GM12878 (cell line): Measurements from ENCODE around the gene PKP4. TPM values are rescaled to one million over a fixed set of nuclear protein-coding genes. Genes with fewer than 3 reads are reported as not detected.

Experiments
- ATAC-seq: fragments of 200-7000 bp; cut with Tn5 transposase; 3 replicates; pipeline ENCODE4 v1.9.1; 2020; ENCODE audit warnings: mild to moderate bottlenecking, moderate library complexity
- BruUV-seq: library from RNA; stranded (reverse); fragments of 400-500 nt; replicated peaks from 2 replicates; lab custom pipeline; 2021; lab: Mats Ljungman, UMichigan
- CTCF ChIA-PET: fragments of 300-600 bp; sonication (Branson Sonifier 250); formaldehyde crosslinking; extraction: SDS; loops from one replicate; lab custom pipeline; 2021; ENCODE audit warnings: inconsistent platforms; lab: Yijun Ruan, JAX
- POLR2A ChIA-PET: fragments of 350-600 bp; formaldehyde crosslinking; extraction: SDS; loops from one replicate; lab custom pipeline; 2021; ENCODE audit warnings: inconsistent platforms; lab: Charles Lee
- RAD21 ChIA-PET: fragments of 300-600 bp; sonication (Branson Sonifier 250); formaldehyde crosslinking; loops from one replicate; lab custom pipeline; 2023; ENCODE audit warnings: antibody characterized with exemption; ENCODE audit not compliant: unreplicated experiment; lab: Charles Lee
- SMC1A ChIA-PET: fragments of 300-600 bp; sonication (Branson Sonifier 250); formaldehyde crosslinking; loops from one replicate; lab custom pipeline; 2023; ENCODE audit not compliant: unreplicated experiment, uncharacterized antibody; lab: Charles Lee
- DNase-seq: peaks from one replicate; pipeline ENCODE4 v3.0.0-alpha.2; 2011; ENCODE audit warnings: low read depth, low spot score
- FAIRE-seq: peaks from 3 replicates; lab custom pipeline; 2011; peaks lifted over from hg19 to GRCh38; lab: Jason Lieb, UNC
- H2AFZ ChIP-seq: 2 replicates; pipeline ENCODE4 v1.6.0; 2011; ENCODE audit warnings: low read depth, low read length, control low read depth; ENCODE audit not compliant: control insufficient read depth
- H3K27ac ChIP-seq: 2 replicates; pipeline ENCODE4 v1.5.1; 2011; ENCODE audit warnings: control low read depth; ENCODE audit not compliant: control insufficient read depth, insufficient read depth
- H3K27me3 ChIP-seq, 2 experiments: replicated peaks in 1 of 2; 2 replicates each; pipeline versions ENCODE4 v1.6.0 to v1.6.1; 2011; ENCODE audit warnings: low read length in 1 of 2; ENCODE audit not compliant: control insufficient read depth in 2 of 2, insufficient read depth in 2 of 2
- H3K36me3 ChIP-seq, 2 experiments: 2 replicates each; pipeline ENCODE4 v1.5.1; 2011; ENCODE audit warnings: low read length in 1 of 2; ENCODE audit not compliant: control insufficient read depth in 2 of 2, insufficient read depth in 2 of 2
- H3K4me1 ChIP-seq: 2 replicates; pipeline ENCODE4 v1.6.1; 2011; ENCODE audit warnings: mild to moderate bottlenecking, low read length, moderate library complexity, mixed read lengths; ENCODE audit not compliant: control insufficient read depth, insufficient read depth
- H3K4me2 ChIP-seq: 2 replicates; pipeline ENCODE4 v1.6.0; 2011; ENCODE audit warnings: control low read depth; ENCODE audit not compliant: control insufficient read depth, insufficient read depth
- H3K4me3 ChIP-seq: fragments of 200-600 bp; sonication (generic); 2 replicates; pipeline ENCODE4 v1.5.1; 2016
- H3K79me2 ChIP-seq: 2 replicates; pipeline ENCODE4 v1.6.0; 2011; ENCODE audit warnings: low read length; ENCODE audit not compliant: control insufficient read depth, insufficient read depth
- H3K9ac ChIP-seq: 2 replicates; pipeline ENCODE4 v1.8.0; 2011; ENCODE audit warnings: low read length, control low read depth, mixed read lengths; ENCODE audit not compliant: control insufficient read depth, insufficient read depth
- H3K9me3 ChIP-seq: replicated peaks from 3 replicates; pipeline ENCODE4 v1.5.1; 2011; ENCODE audit warnings: mild to moderate bottlenecking, low read length; ENCODE audit not compliant: control insufficient read depth, insufficient read depth
- H4K20me1 ChIP-seq: 2 replicates; pipeline ENCODE4 v1.6.0; 2011; ENCODE audit not compliant: control insufficient read depth, insufficient read depth
- CBFB ChIP-seq: IDR thresholded peaks from 2 replicates; pipeline ENCODE4 v1.6.1; 2016; ENCODE audit warnings: antibody characterized with exemption, low read depth
- ESRRA ChIP-seq: IDR thresholded peaks from 2 replicates; pipeline ENCODE4 v1.6.1; 2012; ENCODE audit warnings: mild to moderate bottlenecking, low read length, improper control_type of control experiment
- FOXK2 ChIP-seq: fragments of 450-650 bp; IDR thresholded peaks from 2 replicates; pipeline ENCODE4 v1.6.1; 2017; ENCODE audit warnings: mild to moderate bottlenecking, moderate library complexity
- HDAC6 ChIP-seq: fragments of 200-600 bp; sonication (generic); IDR thresholded peaks from one replicate; pipeline ENCODE4 v1.8.0; 2017; ENCODE audit warnings: antibody characterized with exemption; ENCODE audit not compliant: unreplicated experiment
- HDGF ChIP-seq: fragments of 450-650 bp; IDR thresholded peaks from 2 replicates; pipeline ENCODE4 v1.6.1; 2016; ENCODE audit warnings: antibody characterized with exemption
- KDM1A ChIP-seq: fragments of 200-600 bp; sonication (generic); IDR thresholded peaks from 2 replicates; pipeline ENCODE4 v1.6.1; 2016; ENCODE audit warnings: borderline replicate concordance
- MTA2 ChIP-seq: fragments of 450-650 bp; IDR thresholded peaks from 2 replicates; pipeline ENCODE4 v1.6.1; 2016; ENCODE audit warnings: low read depth, mild to moderate bottlenecking, moderate library complexity
- MTA3 ChIP-seq: IDR thresholded peaks from 2 replicates; pipeline ENCODE4 v1.6.1; 2012; ENCODE audit warnings: low read length, inconsistent platforms, borderline replicate concordance
- NFIC ChIP-seq: IDR thresholded peaks from 2 replicates; pipeline ENCODE4 v1.6.1; 2012; ENCODE audit warnings: low read depth, mild to moderate bottlenecking, inconsistent platforms, low read length, moderate library complexity
- NFYA ChIP-seq: IDR thresholded peaks from 2 replicates; pipeline ENCODE4 v1.6.1; 2011; ENCODE audit warnings: low read depth, mild to moderate bottlenecking, low read length, improper control_type of control experiment, borderline replicate concordance
- NR2C2 ChIP-seq: IDR thresholded peaks from 2 replicates; pipeline ENCODE4 v1.6.1; 2011; ENCODE audit warnings: borderline replicate concordance, low read depth; ENCODE audit not compliant: control insufficient read depth, insufficient read length
- NR2F1 ChIP-seq: fragments of 450-650 bp; conservative IDR thresholded peaks from 2 replicates; pipeline ENCODE4 v1.6.1; 2017; ENCODE audit warnings: mild to moderate bottlenecking
- STAT1 ChIP-seq: fragments of 450-650 bp; conservative IDR thresholded peaks from 2 replicates; pipeline ENCODE4 v1.6.1; 2014; ENCODE audit warnings: antibody characterized with exemption, mild to moderate bottlenecking
- ZNF207 ChIP-seq: fragments of 450-650 bp; IDR thresholded peaks from 2 replicates; pipeline ENCODE4 v1.6.1; 2014; ENCODE audit warnings: antibody characterized with exemption, mild to moderate bottlenecking, borderline replicate concordance
- WGBS: methylation state at CpG from one replicate; pipeline ENCODE4 v1.1.6; 2016; ENCODE audit warnings: low lambda C conversion rate; ENCODE audit not compliant: insufficient replicate concordance, insufficient coverage; ENCODE audit errors: missing lambda C conversion rate; 5-methylcytosine and 5-hydroxymethylcytosine counted together
- in situ Hi-C: fragments of 300-500 bp; cut with MboI; formaldehyde crosslinking; loops from 9 replicates; pipeline ENCODE4 v1.14.3; 2018; ENCODE audit warnings: mixed read lengths
- intact Hi-C: fragments of 100-400 bp; cut with micrococcal nuclease; formaldehyde crosslinking; loops from one replicate; pipeline ENCODE4 v1.14.2; 2022; ENCODE audit not compliant: unreplicated experiment
- polyA plus RNA-seq, 11 experiments: library from polyadenylated mRNA; depleted of rRNA in 4 of 11; unstranded in 6 of 11; stranded (reverse) in 5 of 11; fragments of >200 nt; fragmentation: Nextera tagmentation in 4 of 11; fragmentation: Illumina TruSeq in 1 of 11; extraction: Ambion mirVana in 4 of 11; extraction: Trizol in 1 of 11; gene quantifications; 1 replicate in 1 of 11; 2 replicates in 10 of 11; pipeline versions ENCODE4 v1.2.1 to v1.2.3, GENCODE V29; 2011 to 2016; ENCODE audit warnings: inconsistent platforms in 2 of 11, missing spikeins in 2 of 11, low read depth in 1 of 11
- total RNA-seq, 4 experiments: library from RNA; depleted of rRNA in 3 of 4; stranded (reverse); fragments of >200 nt in 3 of 4; fragmentation: Illumina TruSeq in 1 of 4; extraction: Trizol in 1 of 4; gene quantifications; 2 replicates each; pipeline versions ENCODE4 v1.2.1 to v1.2.3, GENCODE V29; 2013 to 2021
- TF ChIP-seq, protein P1 (sequence below): IDR thresholded peaks from 2 replicates; pipeline ENCODE4 v1.6.1; 2012; ENCODE audit warnings: low read depth, low read length, improper control_type of control experiment
- TF ChIP-seq, protein P2 (sequence below): fragments of 450-650 bp; IDR thresholded peaks from 2 replicates; pipeline ENCODE4 v1.6.1; 2017; ENCODE audit warnings: low read depth, mild to moderate bottlenecking, moderate library complexity

The PKP4 gene
- total and polyA plus RNA-seq, 10 of the 15 experiments (the other 5 are each of a cell fraction or from before 2014, with no cell fraction given): 4.8 to 35.8 (median 17.7) TPM

DNA sequence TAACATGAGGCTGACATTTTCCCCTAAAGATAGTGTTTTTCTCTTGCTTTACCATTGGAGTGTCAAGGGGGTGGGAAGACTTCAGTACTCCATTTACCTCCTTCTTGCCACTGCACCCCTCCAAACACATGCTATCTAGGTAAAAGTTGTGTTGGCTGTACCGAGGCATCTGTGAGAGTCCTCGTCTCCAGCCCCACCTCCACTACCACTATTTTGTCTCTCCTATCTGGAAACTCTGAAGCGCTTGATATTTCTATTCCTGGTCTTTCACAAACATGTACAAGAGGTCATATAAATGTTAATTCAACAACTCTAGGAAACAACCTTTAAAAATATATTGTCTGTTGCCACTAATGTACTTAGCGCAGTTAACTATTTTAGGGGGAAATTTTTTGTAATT, 132.6 kb downstream of the PKP4 start:
- no peak overlapping the region for H3K4me2 ChIP-seq
- H3K27me3 ChIP-seq: no peaks in the 10 kb centered on the region
- no peak for FAIRE-seq
- SMC1A ChIA-PET: interaction anchor here (1.6 kb wide), 1 partner anchor 29 kb away, joined by 4 read pairs; no protein-coding TSS in a partner anchor
- H3K4me1 ChIP-seq: no peaks in the 10 kb centered on the region
- RAD21 ChIA-PET: no interaction called here
- H3K4me3 ChIP-seq: no peak overlapping the region
- TF ChIP-seq MTA2: no peak
- TF ChIP-seq FOXK2: no peak
- TF ChIP-seq MTA3: no peak
- TF ChIP-seq STAT1: no peak
- no peak for TF ChIP-seq NR2F1
- TF ChIP-seq HDAC6: no peak
- no peak for TF ChIP-seq CBFB
- H2AFZ ChIP-seq: no peak overlapping the region
- intact Hi-C loops (no loop called here), in situ Hi-C loops (no loop called here)
- CTCF ChIA-PET: no interaction called here
- POLR2A ChIA-PET: no interaction called here
- H3K9me3 ChIP-seq: no peaks in the 10 kb centered on the region
- no peak overlapping the region for H3K9ac ChIP-seq
- no peak for ATAC-seq
- no peaks in the 10 kb centered on the region for H3K36me3 ChIP-seq
- no TSS peak for BruUV-seq
- no peak for DNase-seq
- 90% methylated on average over 4 of the region's 4 CpGs for whole genome bisulfite sequencing
- H4K20me1 ChIP-seq: no peaks in the 10 kb centered on the region
- H3K79me2 ChIP-seq: no peaks in the 10 kb centered on the region
- no peak overlapping the region for H3K27ac ChIP-seq

DNA sequence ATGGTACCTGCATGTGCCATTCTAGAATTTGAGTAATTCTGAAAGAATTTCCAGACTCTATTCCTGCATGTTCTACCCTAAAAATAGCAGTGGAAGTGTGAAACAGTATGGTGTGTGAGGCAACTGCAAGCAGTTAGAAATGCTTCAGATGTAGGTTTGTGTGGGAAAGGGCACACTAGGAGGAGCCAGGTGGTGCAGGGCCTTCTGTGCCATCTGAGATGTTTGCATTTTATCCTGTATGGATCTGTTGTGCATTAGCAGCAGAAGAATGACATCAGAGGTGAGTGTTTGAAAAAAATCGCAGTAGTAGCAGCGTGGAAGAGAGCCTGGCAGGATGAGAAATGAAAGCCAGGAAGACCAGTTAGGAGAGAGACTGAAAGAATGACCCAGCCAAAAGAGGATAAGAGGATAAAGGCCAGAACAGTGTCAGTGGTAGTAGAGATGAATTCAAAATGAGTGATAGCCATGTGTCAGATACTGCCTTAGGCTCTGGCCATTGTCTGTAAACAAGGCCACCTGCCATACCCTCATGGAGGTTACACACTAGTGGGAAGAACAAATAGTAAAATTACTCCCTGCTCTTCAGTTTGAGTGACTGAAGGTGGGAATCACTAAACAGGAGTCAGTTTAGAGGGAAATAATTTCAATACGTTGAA, 142.2 kb downstream of the PKP4 start:
- no TSS peak for BruUV-seq
- no peaks in the 10 kb centered on the region for H3K9me3 ChIP-seq
- H3K9ac ChIP-seq: no peak overlapping the region
- H3K27ac ChIP-seq: no peak overlapping the region
- RAD21 ChIA-PET: no interaction called here
- intact Hi-C loops: no loop called here
- H3K36me3 ChIP-seq: no peaks in the 10 kb centered on the region
- DNase-seq: no peak
- WGBS: 92% methylated on average over 3 of the region's 3 CpGs
- H3K4me1 ChIP-seq: no peaks in the 10 kb centered on the region
- no peak overlapping the region for H3K4me2 ChIP-seq
- SMC1A ChIA-PET: no interaction called here
- no peaks in the 10 kb centered on the region for H3K79me2 ChIP-seq
- no peak for ATAC-seq
- no peak for FAIRE-seq
- H2AFZ ChIP-seq: no peak overlapping the region
- in situ Hi-C loops: no loop called here
- CTCF ChIA-PET: interaction anchor here (1.0 kb wide), 1 partner anchor 8 kb away, joined by 3 read pairs; no protein-coding TSS in a partner anchor
- no peaks in the 10 kb centered on the region for H3K27me3 ChIP-seq
- POLR2A ChIA-PET: no interaction called here
- no peak overlapping the region for H3K4me3 ChIP-seq
- no peaks in the 10 kb centered on the region for H4K20me1 ChIP-seq
- TF ChIP-seq KDM1A (no peak), ZNF207 (no peak), NFYA (no peak), NR2C2 (no peak), HDGF (no peak), NR2F1 (no peak), NFIC (no peak), ESRRA (no peak)
- TF ChIP-seq, protein P1, sequence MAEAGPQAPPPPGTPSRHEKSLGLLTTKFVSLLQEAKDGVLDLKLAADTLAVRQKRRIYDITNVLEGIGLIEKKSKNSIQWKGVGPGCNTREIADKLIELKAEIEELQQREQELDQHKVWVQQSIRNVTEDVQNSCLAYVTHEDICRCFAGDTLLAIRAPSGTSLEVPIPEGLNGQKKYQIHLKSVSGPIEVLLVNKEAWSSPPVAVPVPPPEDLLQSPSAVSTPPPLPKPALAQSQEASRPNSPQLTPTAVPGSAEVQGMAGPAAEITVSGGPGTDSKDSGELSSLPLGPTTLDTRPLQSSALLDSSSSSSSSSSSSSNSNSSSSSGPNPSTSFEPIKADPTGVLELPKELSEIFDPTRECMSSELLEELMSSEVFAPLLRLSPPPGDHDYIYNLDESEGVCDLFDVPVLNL: no peak
- TF ChIP-seq, protein P2, sequence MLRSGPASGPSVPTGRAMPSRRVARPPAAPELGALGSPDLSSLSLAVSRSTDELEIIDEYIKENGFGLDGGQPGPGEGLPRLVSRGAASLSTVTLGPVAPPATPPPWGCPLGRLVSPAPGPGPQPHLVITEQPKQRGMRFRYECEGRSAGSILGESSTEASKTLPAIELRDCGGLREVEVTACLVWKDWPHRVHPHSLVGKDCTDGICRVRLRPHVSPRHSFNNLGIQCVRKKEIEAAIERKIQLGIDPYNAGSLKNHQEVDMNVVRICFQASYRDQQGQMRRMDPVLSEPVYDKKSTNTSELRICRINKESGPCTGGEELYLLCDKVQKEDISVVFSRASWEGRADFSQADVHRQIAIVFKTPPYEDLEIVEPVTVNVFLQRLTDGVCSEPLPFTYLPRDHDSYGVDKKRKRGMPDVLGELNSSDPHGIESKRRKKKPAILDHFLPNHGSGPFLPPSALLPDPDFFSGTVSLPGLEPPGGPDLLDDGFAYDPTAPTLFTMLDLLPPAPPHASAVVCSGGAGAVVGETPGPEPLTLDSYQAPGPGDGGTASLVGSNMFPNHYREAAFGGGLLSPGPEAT: no peak
